GM19025 (cell line): ENCODE measurements around the gene SOX15.

Experiments used
- ATAC-seq: cut with Tn5 transposase; IDR thresholded peaks from one replicate; pipeline ENCODE4 v1.9.1; 2021; ENCODE audit warnings: mild to moderate bottlenecking, low read depth, moderate library complexity; ENCODE audit not compliant: unreplicated experiment

The SOX15 gene

DNA sequence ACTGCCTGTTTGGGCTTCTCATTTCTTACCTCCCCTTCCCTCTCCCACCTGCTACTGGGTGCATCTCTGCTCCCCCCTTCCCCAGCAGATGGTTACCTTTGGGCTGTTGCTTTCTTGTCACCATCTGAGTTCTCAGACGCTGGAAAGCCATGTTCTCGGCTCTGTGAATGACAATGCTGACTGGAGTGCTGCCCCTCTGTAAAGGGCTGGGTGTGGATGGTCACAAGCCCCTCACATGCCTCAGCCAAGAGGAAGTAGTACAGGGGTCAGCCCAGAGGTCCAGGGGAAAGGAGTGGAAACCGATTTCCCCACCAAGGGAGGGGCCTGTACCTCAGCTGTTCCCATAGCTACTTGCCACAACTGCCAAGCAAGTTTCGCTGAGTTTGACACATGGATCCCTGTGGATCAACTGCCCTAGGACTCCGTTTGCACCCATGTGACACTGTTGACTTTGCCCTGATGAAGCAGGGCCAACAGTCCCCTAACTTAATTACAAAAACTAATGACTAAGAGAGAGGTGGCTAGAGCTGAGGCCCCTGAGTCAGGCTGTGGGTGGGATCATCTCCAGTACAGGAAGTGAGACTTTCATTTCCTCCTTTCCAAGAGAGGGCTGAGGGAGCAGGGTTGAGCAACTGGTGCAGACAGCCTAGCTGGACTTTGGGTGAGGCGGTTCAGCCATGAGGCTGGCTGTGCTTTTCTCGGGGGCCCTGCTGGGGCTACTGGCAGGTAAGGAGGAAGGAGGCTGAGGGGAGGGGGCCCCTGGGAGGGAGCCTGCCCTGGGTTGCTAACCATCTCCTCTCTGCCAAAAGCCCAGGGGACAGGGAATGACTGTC, 10.7 kb downstream of the SOX15 start, which contains the start of gene CD68:
Gene CD68 (plus strand): TSS at position 638 of the 833 bp plus-strand sequence. CDS start 40 bp downstream, at position 678.
- peak; percentile 34 for ATAC-seq

DNA sequence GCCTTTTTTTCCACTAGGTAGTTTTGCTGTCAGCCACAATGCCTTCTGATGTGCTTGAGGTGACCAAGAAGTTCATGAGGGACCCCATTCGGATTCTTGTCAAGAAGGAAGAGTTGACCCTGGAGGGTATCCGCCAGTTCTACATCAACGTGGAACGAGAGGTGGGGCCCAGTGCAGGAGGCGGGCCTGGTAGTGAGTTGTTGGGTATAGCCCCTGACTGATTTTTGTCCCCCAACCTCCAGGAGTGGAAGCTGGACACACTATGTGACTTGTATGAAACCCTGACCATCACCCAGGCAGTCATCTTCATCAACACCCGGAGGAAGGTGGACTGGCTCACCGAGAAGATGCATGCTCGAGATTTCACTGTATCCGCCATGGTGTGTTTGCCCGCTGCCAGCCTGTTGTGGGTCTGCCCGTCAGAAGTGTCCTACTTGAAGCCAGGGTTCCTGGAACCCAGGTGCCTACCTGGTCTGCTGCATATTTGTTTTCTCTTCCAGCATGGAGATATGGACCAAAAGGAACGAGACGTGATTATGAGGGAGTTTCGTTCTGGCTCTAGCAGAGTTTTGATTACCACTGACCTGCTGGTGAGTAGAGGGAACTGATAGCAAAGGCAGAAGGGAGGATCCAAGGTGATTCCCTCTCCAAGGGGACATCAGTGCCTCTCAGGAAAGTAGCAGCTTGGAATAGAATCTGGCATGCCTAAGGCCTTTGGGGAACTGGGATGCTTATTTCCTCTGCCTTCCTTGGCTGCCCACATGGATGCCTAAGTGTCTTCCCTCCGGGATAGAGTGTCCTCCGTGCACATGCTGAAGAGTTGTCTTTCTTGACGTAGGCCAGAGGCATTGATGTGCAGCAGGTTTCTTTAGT, 12.3 kb downstream of the SOX15 start:
- no peak for ATAC-seq

DNA sequence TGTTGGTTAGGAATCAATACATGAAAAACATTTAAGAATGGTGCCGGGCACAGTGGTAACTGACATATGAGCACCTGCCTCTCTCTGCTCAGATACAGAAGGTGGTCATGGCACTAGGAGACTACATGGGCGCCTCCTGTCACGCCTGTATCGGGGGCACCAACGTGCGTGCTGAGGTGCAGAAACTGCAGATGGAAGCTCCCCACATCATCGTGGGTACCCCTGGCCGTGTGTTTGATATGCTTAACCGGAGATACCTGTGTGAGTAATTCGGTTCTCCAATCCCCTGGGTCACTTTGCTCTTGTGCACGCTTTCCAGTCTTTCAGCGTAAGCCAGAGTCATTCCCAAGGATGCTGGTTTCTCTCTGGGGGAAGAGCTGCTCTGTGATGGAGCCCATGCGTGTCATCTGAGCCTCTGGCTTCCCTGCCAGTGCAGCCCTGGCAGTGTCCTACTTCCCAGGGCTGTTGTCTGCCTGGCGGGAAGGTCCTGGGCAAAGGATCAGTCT, 13.4 kb downstream of the SOX15 start:
- no peak for ATAC-seq

DNA sequence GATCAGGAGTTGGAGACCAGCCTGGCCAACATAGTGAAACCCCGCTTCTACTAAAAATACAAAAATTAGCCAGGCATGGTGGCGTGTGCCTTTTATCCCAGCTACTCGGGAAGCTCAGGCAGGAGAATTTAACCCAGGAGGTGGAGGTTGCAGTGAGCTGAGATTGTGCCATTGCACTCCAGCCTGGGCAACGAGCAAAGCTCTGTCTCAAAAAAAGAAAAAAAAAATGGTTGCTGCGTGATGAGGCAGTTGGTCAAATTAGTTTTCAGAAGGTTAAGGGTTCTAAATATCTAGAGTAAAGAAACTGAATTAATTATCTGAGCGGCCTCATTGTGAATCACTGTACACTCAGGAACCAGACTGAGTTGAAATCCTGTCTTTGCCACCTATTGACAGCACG, 13.9 kb downstream of the SOX15 start:
- no peak for ATAC-seq

DNA sequence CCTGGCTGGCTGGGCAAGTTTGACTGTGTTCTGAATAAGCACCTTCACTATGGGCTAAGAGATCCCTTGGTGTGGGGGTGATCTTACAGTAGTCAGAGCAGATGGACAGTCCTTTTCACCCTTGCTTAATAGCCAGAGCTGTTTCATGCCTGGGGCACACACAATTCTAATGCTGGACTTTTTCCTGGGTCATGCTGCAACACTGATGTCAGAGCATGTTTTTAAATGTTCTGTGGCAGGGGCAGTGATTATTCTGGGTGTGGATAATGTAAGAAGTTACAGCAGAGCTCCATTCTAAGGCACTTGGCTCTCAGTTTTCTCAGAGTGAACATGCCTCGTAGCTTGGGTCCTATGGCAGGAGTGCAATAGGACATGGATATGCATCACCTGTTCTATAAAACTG, 14.4 kb downstream of the SOX15 start:
- no peak for ATAC-seq

DNA sequence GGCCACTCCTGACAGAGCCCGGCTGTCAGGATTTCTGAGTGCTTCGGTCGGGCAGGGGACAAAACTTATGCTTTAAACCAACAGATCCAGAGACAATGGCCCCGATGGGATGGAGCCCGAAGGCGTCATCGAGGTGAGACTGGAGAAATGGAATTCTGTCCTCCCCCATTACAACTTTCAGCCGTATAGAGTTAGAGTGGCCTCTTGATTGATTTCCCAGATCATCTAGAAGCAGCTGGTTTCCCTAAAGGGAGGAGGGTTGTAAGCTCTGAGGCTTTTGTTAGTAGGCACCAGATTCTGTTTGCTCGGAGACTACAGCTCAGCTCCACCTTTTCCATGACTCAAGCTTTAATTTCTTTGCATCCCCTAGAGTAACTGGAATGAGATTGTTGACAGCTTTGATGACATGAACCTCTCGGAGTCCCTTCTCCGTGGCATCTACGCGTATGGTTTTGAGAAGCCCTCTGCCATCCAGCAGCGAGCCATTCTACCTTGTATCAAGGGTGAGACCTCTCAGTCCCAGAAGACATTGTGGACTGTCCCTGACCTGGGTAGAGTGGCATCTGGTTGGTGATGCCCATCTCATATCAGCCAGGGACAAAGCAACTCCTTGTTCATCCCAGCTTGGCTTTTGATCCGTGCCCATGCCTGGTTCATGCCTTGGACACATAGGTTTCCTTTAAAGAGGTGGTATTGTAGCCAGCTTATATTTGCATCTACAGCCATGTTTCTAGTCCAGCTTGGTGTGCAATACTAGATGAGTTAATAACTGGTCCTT, 15.5 kb downstream of the SOX15 start:
- no peak for ATAC-seq

DNA sequence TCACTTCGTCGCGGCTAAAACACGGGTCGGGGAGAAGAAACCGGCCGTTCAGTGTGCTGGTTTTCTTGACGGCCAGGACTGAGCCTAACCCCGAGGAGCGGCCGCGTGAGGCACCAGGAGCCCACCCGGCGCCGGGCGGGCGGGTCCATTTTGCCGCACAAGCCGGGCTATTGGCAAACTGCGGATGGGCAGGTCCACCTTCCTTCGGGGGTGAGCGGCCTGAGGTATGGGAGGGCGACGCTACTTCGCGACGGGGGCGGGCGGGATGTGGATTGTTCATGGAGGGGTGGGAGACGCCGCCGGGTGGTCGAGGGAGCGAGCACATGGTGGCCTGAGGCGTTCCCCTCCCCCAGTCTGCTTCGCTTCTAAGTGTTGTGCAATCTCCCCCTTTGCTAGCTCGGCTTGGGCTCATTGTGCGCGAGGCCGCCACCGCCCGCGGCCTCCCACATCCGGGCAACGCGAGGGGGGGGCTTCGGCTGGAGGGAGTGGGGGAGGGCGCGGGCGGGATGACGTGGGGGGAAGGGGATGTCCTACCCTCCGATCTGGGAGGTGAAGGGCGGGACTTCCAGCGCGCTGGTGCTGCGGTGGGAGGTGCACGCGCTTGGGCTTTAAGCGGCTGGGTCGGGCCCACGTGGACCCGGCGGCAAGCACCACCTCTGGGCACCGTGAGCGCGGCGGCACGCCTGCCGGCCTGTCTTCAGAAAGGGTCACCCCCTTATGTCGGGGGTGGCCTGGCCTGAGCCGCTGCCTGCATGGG, 16.4 kb downstream of the SOX15 start:
- no peak for ATAC-seq

DNA sequence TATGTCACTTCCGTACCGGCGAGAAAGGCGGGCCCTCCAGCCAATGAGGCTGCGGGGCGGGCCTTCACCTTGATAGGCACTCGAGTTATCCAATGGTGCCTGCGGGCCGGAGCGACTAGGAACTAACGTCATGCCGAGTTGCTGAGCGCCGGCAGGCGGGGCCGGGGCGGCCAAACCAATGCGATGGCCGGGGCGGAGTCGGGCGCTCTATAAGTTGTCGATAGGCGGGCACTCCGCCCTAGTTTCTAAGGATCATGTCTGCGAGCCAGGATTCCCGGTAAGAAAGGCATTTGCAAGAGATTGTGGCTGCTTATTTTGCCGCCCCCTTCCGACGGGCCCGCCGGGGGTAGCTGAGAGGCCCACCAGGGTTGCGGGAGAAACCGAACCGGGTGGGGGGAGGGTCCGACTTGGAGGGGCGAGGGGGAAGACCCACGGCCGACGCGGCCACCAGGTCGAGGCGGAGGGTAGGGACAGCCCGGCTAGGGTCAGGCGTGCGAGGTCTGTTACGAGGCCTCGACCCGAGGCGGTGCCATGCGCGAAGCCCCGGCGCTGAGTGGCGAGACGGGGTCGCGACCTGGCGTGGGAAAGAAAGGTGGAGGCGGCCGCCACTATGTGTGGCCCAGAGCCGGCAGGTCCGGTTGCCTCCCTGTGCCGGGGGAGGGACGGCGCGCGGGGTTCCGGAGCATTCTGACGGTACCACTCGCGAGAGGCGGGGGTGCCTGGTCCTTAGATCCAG, 17.1 kb downstream of the SOX15 start:
- ATAC-seq: no peak

DNA sequence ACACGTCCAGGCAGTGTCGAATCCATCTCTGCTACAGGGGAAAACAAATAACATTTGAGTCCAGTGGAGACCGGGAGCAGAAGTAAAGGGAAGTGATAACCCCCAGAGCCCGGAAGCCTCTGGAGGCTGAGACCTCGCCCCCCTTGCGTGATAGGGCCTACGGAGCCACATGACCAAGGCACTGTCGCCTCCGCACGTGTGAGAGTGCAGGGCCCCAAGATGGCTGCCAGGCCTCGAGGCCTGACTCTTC, 17.6 kb downstream of the SOX15 start:
- ATAC-seq: peak; percentile 90

DNA sequence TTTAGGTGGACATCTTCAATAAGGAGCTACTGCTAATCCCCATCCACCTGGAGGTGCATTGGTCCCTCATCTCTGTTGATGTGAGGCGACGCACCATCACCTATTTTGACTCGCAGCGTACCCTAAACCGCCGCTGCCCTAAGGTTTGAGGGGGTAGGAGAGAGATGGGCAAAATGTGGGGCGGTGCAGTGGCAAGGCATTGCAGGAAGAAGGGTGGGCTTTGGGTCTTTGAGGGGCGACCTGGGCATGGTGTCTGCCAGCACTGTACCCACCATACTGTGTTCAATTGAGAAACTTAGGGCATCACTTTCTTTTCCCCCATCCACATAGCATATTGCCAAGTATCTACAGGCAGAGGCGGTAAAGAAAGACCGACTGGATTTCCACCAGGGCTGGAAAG, 19.5 kb downstream of the SOX15 start:
- no peak for ATAC-seq

DNA sequence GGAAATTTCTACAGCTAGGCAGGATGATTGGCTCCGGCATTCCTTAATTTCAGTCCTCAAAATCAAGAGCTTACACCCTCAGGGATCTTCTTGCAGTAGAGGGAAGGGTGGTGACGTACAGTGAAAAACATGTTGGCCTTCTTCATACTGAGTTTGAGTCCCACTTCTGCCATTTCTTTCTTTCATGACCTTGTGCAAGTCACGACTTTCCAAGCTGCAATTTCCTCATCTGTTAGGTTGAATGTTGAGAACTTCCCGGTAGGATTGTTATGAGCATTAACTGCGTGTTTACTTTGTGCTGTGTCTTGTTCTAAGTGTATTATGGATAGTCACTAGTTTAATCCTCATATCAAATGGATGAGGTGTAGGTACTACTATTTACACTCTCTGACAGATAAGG, 20.3 kb downstream of the SOX15 start:
- no peak for ATAC-seq

DNA sequence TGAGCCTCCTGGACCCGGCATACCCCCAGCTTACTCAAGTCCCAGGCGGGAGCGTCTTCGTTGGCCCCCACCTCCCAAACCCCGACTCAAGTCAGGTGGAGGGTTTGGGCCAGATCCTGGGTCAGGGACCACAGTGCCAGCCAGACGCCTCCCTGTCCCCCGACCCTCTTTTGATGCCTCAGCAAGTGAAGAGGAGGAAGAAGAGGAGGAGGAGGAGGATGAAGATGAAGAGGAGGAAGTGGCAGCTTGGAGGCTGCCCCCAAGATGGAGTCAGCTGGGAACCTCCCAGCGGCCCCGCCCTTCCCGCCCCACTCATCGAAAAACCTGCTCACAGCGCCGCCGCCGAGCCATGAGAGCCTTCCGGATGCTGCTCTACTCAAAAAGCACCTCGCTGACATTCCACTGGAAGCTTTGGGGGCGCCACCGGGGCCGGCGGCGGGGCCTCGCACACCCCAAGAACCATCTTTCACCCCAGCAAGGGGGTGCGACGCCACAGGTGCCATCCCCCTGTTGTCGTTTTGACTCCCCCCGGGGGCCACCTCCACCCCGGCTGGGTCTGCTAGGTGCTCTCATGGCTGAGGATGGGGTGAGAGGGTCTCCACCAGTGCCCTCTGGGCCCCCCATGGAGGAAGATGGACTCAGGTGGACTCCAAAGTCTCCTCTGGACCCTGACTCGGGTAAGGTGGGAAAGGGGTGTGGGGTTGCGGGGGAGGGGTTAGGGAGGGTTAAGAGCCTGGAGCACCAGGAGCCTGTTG, 26.6 kb downstream of the SOX15 start:
- no peak for ATAC-seq

DNA sequence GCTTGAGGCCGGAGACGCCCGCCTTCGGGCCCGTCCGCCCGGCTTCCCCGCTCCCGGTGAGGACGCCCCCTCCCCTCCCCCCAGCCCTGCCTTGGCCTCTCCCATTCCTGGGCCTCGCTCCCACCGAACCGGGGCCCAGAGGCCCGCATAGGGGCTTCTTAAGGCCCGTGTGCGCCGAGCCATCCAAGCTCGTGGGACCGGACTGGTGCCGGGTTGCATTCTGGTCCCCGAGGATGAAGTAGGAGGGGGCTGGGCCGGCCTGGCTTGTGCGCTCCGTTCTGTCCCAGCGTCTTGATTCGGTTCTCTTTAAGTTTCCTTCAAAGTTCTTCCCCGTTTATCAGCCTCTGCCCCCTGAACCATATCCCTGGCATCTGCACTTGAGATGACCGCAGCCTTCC, 27.7 kb downstream of the SOX15 start:
- ATAC-seq: no peak

DNA sequence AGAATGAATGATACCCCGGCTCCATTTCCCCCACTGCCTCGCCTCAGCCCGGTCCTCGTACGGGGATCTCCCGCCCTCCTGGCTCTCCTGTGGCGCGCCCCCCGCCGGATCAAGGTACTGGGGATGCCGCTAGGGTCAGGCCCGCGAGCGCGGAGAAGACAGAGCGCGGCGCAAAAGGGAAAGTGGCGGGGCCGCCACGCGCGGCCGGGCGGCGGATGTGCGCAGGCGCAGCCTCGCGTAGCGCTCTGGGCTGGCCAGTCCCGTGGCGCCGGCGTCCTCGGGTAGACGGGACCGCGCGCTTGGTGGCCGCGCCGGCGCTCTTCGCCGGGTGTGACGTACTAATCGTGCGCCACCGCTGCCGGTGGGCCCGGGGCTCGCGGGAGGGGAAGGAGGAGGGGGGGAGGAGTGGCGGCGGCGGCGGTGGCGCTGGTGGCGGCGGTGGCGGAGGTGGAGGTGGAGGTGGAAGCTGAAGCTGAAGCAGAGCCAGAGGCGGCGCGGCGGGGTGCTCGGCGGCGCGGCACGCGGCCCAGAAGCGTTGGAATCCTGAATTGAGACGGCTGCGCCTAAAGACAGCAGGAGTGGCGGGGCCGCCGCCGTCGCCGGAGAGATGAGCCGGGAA, 28.2 kb downstream of the SOX15 start, which contains the start of gene SENP3:
Gene SENP3 (plus strand): TSS at position 331 of the 619 bp plus-strand sequence. CDS start 1,158 bp downstream, outside the sequence.
- peak; percentile 70 for ATAC-seq

DNA sequence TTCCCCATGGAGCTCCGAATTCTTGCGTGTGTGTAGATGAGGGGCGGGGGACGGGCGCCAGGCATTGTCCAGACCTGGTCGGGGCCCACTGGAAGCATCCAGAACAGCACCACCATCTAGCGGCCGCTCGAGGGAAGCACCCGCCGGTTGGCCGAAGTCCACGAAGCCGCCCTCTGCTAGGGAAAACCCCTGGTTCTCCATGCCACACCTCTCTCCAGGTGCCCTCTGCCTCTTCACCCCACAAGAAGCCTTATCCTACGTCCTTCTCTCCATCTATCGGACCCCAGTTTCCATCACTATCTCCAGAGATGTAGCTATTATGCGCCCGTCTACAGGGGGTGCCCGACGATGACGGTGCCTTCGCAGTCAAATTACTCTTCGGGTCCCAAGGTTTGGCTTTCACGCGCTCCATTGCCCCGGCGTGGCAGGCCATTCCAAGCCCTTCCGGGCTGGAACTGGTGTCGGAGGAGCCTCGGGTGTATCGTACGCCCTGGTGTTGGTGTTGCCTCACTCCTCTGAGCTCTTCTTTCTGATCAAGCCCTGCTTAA, 28.8 kb downstream of the SOX15 start:
- peak; percentile 36 for ATAC-seq

DNA sequence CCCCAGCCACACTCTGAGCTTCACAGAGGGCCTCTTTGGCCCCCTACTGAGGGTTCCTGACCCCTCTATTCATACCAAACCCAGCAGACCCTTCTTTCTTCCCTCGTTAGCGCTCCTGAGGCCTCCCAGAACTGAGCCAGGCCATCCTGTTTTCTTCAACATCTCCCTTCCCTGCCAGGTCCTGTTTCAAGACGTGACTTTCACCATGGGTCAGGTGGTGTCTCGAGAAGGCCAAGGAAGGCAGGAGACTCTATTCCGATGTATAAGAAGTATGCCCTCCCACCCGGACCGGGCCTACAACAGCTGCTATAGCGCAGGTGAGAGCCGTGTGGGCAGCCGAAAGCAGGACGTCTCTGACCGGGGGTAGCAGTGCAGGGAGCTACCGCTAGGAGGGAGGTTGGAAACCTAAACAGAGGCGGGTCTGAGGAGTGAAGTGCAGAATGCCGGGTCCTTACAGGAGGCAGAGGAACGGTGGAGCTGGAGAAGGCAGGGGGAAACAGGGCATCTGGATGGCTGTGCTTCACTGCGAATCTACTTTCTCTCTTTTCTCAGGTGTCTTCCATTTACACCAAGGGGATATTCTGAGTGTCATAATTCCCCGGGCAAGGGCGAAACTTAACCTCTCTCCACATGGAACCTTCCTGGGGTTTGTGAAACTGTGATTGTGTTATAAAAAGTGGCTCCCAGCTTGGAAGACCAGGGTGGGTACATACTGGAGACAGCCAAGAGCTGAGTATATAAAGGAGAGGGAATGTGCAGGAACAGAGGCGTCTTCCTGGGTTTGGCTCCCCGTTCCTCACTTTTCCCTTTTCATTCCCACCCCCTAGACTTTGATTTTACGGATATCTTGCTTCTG, 29.5 kb downstream of the SOX15 start:
- no peak for ATAC-seq
